Measurements from ENCODE around the gene MEN1.

Gene MEN1

GRCh38 chr11:64800303-64801157, 9.8 kb downstream of the MEN1 start:
- DNase-seq, result no peak

- DNase-seq, result no peak
Observed at GRCh38 chr11:64799623-64800302, 10.6 kb downstream of the MEN1 start.

GRCh38 chr11:64799256-64799622, 11.1 kb downstream of the MEN1 start:
- no peak for DNase-seq

GRCh38 chr11:64796757-64797541, 13.4 kb downstream of the MEN1 start:
- DNase-seq, result no peak

- DNase-seq, result no peak
Observed at GRCh38 chr11:64796047-64796756, 14.1 kb downstream of the MEN1 start.

- DNase-seq, result no peak
Observed at GRCh38 chr11:64794526-64794925, 15.8 kb downstream of the MEN1 start.

GRCh38 chr11:64793271-64794160, 16.8 kb downstream of the MEN1 start:
- no peak for DNase-seq

GRCh38 chr11:64792482-64792881, 17.9 kb downstream of the MEN1 start:
- DNase-seq, result no peak

- no peak for DNase-seq
Observed at GRCh38 chr11:64791781-64792291, 18.5 kb downstream of the MEN1 start.

- DNase-seq, result no peak
Observed at GRCh38 chr11:64790205-64791095, 19.9 kb downstream of the MEN1 start.

- DNase-seq, result no peak
Observed at GRCh38 chr11:64789331-64790204, 20.8 kb downstream of the MEN1 start.

GRCh38 chr11:64788321-64789215, 21.8 kb downstream of the MEN1 start:
- no peak for DNase-seq

- peak; percentile 70 for DNase-seq
Observed at GRCh38 chr11:64787526-64788320, 22.6 kb downstream of the MEN1 start.

GRCh38 chr11:64786308-64786707, 24.0 kb downstream of the MEN1 start:
- DNase-seq, result no peak

- no peak for DNase-seq
Observed at GRCh38 chr11:64784813-64785581, 25.4 kb downstream of the MEN1 start.

- peak; percentile 98 for DNase-seq
Observed at GRCh38 chr11:64778473-64779298, 31.7 kb downstream of the MEN1 start, which contains the start of gene SF1. Gene SF1 (minus strand): TSS chr11:64778542. CDS start chr11:64778392, 150 bp downstream.

All from activated CD4-positive, alpha-beta T cell treated with anti-CD3 and anti-CD28 coated beads, Interleukin-2, amount 50 U/mL, for 1 hour (primary cell).